ENCODE measurements around the gene MICU1. TPM values are rescaled to one million over a fixed set of nuclear protein-coding genes. Genes with fewer than 3 reads are reported as not detected.
"Not testable (repeated sequence)": the region's sequence is repeated elsewhere in the genome, so short reads cannot be mapped to it uniquely, and the experiment has no call there.

Gene MICU1
- total RNA-seq, 1 donor from 2014 or later = 48.0 TPM

GRCh38 chr10:72550239-72550638 lies 75.6 kb downstream of the MICU1 start:
- H3K4me3 Mint-ChIP-seq (ENCODE audit: unreplicated experiment) = no peak overlapping the region
- no peaks in the 10 kb centered on the region for H3K9me3 Mint-ChIP-seq (ENCODE audit: low read depth)
- no peak for TF ChIP-seq CTCF (IDR thresholded peaks at IDR 0.05)
- peaks cover 9% of the 10 kb centered on the region for H3K4me1 Mint-ChIP-seq (ENCODE audit: low read depth)
- DNase-seq (ENCODE audit: low spot score) = no peak
- H3K27ac Mint-ChIP-seq (ENCODE audit: unreplicated experiment) = no peak overlapping the region
- peaks cover 12% of the 10 kb centered on the region for H3K36me3 Mint-ChIP-seq (ENCODE audit: low read depth)
- H3K27me3 Mint-ChIP-seq (ENCODE audit: low read depth) = no peaks in the 10 kb centered on the region

GRCh38 chr10:72545546-72545945 lies 80.3 kb downstream of the MICU1 start:
- H3K4me1 Mint-ChIP-seq (ENCODE audit: low read depth) = peaks cover 16% of the 10 kb centered on the region
- H3K27ac Mint-ChIP-seq (ENCODE audit: unreplicated experiment) = no peak overlapping the region

GRCh38 chr10:72543855-72544254 lies 82.0 kb downstream of the MICU1 start:
- H3K4me3 Mint-ChIP-seq (ENCODE audit: unreplicated experiment); H3K27me3 Mint-ChIP-seq (ENCODE audit: low read depth); H3K27ac Mint-ChIP-seq (ENCODE audit: unreplicated experiment); DNase-seq (ENCODE audit: low spot score): not testable (repeated sequence)
- Mint-ChIP-seq H3K4me1 (ENCODE audit: low read depth) (peaks cover 16% of the 10 kb centered on the region), H3K9me3 (ENCODE audit: low read depth) (peaks cover 12% of the 10 kb centered on the region), H3K36me3 (ENCODE audit: low read depth) (peaks cover 24% of the 10 kb centered on the region)

More at GRCh38 chr10:72545546-72545945, 80.3 kb downstream of the MICU1 start:
- Mint-ChIP-seq H3K4me3 (ENCODE audit: unreplicated experiment) (no peak overlapping the region), H3K27me3 (ENCODE audit: low read depth) (no peaks in the 10 kb centered on the region), H3K9me3 (ENCODE audit: low read depth) (peaks cover 9% of the 10 kb centered on the region), H3K36me3 (ENCODE audit: low read depth) (peaks cover 23% of the 10 kb centered on the region)
- no peak for TF ChIP-seq CTCF (IDR thresholded peaks at IDR 0.05)
- no peak for DNase-seq (ENCODE audit: low spot score)

GRCh38 chr10:72542396-72542815 lies 83.5 kb downstream of the MICU1 start:
- no peak for DNase-seq (ENCODE audit: low spot score)
- H3K4me3 Mint-ChIP-seq (ENCODE audit: unreplicated experiment) = no peak overlapping the region
- H3K27ac Mint-ChIP-seq (ENCODE audit: unreplicated experiment) = no peak overlapping the region
- H3K36me3 Mint-ChIP-seq (ENCODE audit: low read depth) = peaks cover 19% of the 10 kb centered on the region
- H3K9me3 Mint-ChIP-seq (ENCODE audit: low read depth) = peaks cover 12% of the 10 kb centered on the region
- H3K4me1 Mint-ChIP-seq (ENCODE audit: low read depth) = peaks cover 16% of the 10 kb centered on the region
- H3K27me3 Mint-ChIP-seq (ENCODE audit: low read depth) = no peaks in the 10 kb centered on the region
- TF ChIP-seq CTCF (IDR thresholded peaks at IDR 0.05) = no peak

GRCh38 chr10:72541337-72541736 lies 84.5 kb downstream of the MICU1 start:
- no peak overlapping the region for H3K4me3 Mint-ChIP-seq (ENCODE audit: unreplicated experiment)
- DNase-seq (ENCODE audit: low spot score) = no peak
- no peak for TF ChIP-seq CTCF (IDR thresholded peaks at IDR 0.05)
- peaks cover 19% of the 10 kb centered on the region for H3K36me3 Mint-ChIP-seq (ENCODE audit: low read depth)
- H3K4me1 Mint-ChIP-seq (ENCODE audit: low read depth) = peaks cover 16% of the 10 kb centered on the region
- H3K27ac Mint-ChIP-seq (ENCODE audit: unreplicated experiment) = no peak overlapping the region
- H3K27me3 Mint-ChIP-seq (ENCODE audit: low read depth) = no peaks in the 10 kb centered on the region
- peaks cover 12% of the 10 kb centered on the region for H3K9me3 Mint-ChIP-seq (ENCODE audit: low read depth)

- no peak for DNase-seq (ENCODE audit: low spot score)
- no peak overlapping the region for H3K4me3 Mint-ChIP-seq (ENCODE audit: unreplicated experiment)
- no peak overlapping the region for H3K27ac Mint-ChIP-seq (ENCODE audit: unreplicated experiment)
These were observed 85.6 kb downstream of the MICU1 start for GRCh38 chr10:72540193-72540807.

More at GRCh38 chr10:72540193-72540807, 85.6 kb downstream of the MICU1 start:
- Mint-ChIP-seq H3K36me3 (ENCODE audit: low read depth) (peaks cover 19% of the 10 kb centered on the region), H3K4me1 (ENCODE audit: low read depth) (peaks cover 10% of the 10 kb centered on the region), H3K9me3 (ENCODE audit: low read depth) (peaks cover 12% of the 10 kb centered on the region), H3K27me3 (ENCODE audit: low read depth) (no peaks in the 10 kb centered on the region)
- no peak for TF ChIP-seq CTCF (IDR thresholded peaks at IDR 0.05)
